ENCODE measurements around the gene SYT4. TPM values are rescaled to one million over a fixed set of nuclear protein-coding genes. Genes with fewer than 3 reads are reported as not detected.
"Not testable (repeated sequence)": the region's sequence is repeated elsewhere in the genome, so short reads cannot be mapped to it uniquely, and the experiment has no call there.

SYT4 gene
- polyA plus RNA-seq (2013, experiment 1 of 2; ENCODE audit: insufficient read length) = not detected
- not detected for polyA plus RNA-seq (2013, experiment 2 of 2; ENCODE audit: insufficient read length)

GRCh38 chr18:43277164-43277600 is at the start of gene SYT4:
TSS of gene SYT4 (minus strand) at chr18:43277490. CDS start at chr18:43277281, 209 bp downstream.
- DNase-seq = peak; percentile 16

- no peak for DNase-seq
Observed at GRCh38 chr18:43322132-43322531, 44.8 kb upstream of the SYT4 start.

- peak; percentile 9 for DNase-seq
Observed at GRCh38 chr18:43314941-43315340, 37.7 kb upstream of the SYT4 start.

- DNase-seq = peak; percentile 17
Observed at GRCh38 chr18:43312891-43313290, 35.6 kb upstream of the SYT4 start.

GRCh38 chr18:43310239-43310638 is 32.9 kb upstream of the SYT4 start:
- no peak for DNase-seq

GRCh38 chr18:43303376-43303775 is 26.1 kb upstream of the SYT4 start:
- no peak for DNase-seq

GRCh38 chr18:43286187-43286586 is 8.9 kb upstream of the SYT4 start:
- not testable (repeated sequence) for DNase-seq

GRCh38 chr18:43283299-43283698 is 6.0 kb upstream of the SYT4 start:
- DNase-seq = no peak

- no peak for DNase-seq
Observed at GRCh38 chr18:43279015-43279744, 1.9 kb upstream of the SYT4 start.

- no peak for DNase-seq
Observed at GRCh38 chr18:43278355-43278754, 1.1 kb upstream of the SYT4 start.

- DNase-seq = no peak
Observed at GRCh38 chr18:43276491-43276890, 799 bp downstream of the SYT4 start.

- no peak for DNase-seq
Observed at GRCh38 chr18:43275546-43275945, 1.7 kb downstream of the SYT4 start.

GRCh38 chr18:43274526-43274925 is 2.8 kb downstream of the SYT4 start:
- no peak for DNase-seq

- peak; percentile 37 for DNase-seq
Observed at GRCh38 chr18:43271593-43272432, 5.5 kb downstream of the SYT4 start.

GRCh38 chr18:43267818-43268217 is 9.5 kb downstream of the SYT4 start:
- no peak for DNase-seq

GRCh38 chr18:43265465-43265864 is 11.8 kb downstream of the SYT4 start:
- no peak for DNase-seq

GRCh38 chr18:43248610-43249249 is 28.6 kb downstream of the SYT4 start:
- no peak for DNase-seq

- DNase-seq = no peak
Observed at GRCh38 chr18:43247944-43248343, 29.3 kb downstream of the SYT4 start.

GRCh38 chr18:43238429-43238828 is 38.9 kb downstream of the SYT4 start:
- DNase-seq = no peak

GRCh38 chr18:43236921-43237320 is 40.4 kb downstream of the SYT4 start:
- no peak for DNase-seq

GRCh38 chr18:43234889-43235288 is 42.4 kb downstream of the SYT4 start:
- no peak for DNase-seq

GRCh38 chr18:43222501-43222900 is 54.8 kb downstream of the SYT4 start:
- no peak for DNase-seq

GRCh38 chr18:43220691-43221090 is 56.6 kb downstream of the SYT4 start:
- DNase-seq = no peak

All from fibroblast of skin of abdomen (primary cell).